ENCODE data around the gene ABCC4.
"Not testable (repeated sequence)": the region's sequence is repeated elsewhere in the genome, so short reads cannot be mapped to it uniquely, and the experiment has no call there.

ABCC4 gene

GRCh38 chr13:95193509-95194230 is 107.6 kb downstream of the ABCC4 start:
- H3K27me3 Mint-ChIP-seq = no peaks in the 10 kb centered on the region

DNA sequence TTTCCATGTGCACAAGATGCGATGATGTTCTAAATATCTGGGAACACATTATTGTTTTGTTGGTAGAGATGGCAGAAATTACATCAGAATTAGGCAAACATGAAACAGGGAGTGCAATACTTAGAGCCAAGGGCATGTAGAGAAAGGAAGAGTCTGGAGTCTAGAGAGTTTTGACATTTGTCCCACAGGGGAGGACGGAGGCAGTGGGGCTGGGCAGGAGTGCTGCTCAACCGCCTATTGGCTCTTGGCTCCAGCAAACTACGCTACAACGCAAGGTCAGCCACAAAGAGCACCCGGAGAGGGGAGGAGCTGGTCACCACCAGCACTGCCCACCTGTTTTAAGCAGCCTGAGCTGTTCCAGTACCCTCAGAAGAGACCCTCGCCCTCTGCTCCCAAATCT is 108.3 kb downstream of the ABCC4 start:
- Mint-ChIP-seq H3K9me3 (no peaks in the 10 kb centered on the region), H3K27ac (no peak overlapping the region), H3K36me3 (ENCODE audit: low read depth) (peaks cover 38% of the 10 kb centered on the region), H3K4me3 (no peak overlapping the region), H3K27me3 (no peaks in the 10 kb centered on the region), H3K4me1 (ENCODE audit: low read depth) (peaks cover 8% of the 10 kb centered on the region)
- no peak for DNase-seq

More at GRCh38 chr13:95193509-95194230, 107.6 kb downstream of the ABCC4 start:
- Mint-ChIP-seq H3K36me3 (ENCODE audit: low read depth) (peaks cover 40% of the 10 kb centered on the region), H3K27ac (no peak overlapping the region), H3K9me3 (no peaks in the 10 kb centered on the region), H3K4me1 (ENCODE audit: low read depth) (peaks cover 10% of the 10 kb centered on the region), H3K4me3 (no peak overlapping the region)
- DNase-seq = no peak

GRCh38 chr13:95192564-95192945 is 108.7 kb downstream of the ABCC4 start:
- not testable (repeated sequence) for H3K27me3 Mint-ChIP-seq; DNase-seq; H3K4me1 Mint-ChIP-seq (ENCODE audit: low read depth); H3K27ac Mint-ChIP-seq; H3K4me3 Mint-ChIP-seq; H3K9me3 Mint-ChIP-seq
- peaks cover 40% of the 10 kb centered on the region for H3K36me3 Mint-ChIP-seq (ENCODE audit: low read depth)

GRCh38 chr13:95191821-95192563 is 109.3 kb downstream of the ABCC4 start:
- H3K36me3 Mint-ChIP-seq (ENCODE audit: low read depth) = peaks cover 37% of the 10 kb centered on the region
- peak; percentile 79 for DNase-seq
- H3K4me1 Mint-ChIP-seq (ENCODE audit: low read depth) = peaks cover 8% of the 10 kb centered on the region
- H3K4me3 Mint-ChIP-seq = no peak overlapping the region
- no peaks in the 10 kb centered on the region for H3K9me3 Mint-ChIP-seq
- H3K27ac Mint-ChIP-seq = peak overlapping the region; percentile 18
- no peaks in the 10 kb centered on the region for H3K27me3 Mint-ChIP-seq

DNA sequence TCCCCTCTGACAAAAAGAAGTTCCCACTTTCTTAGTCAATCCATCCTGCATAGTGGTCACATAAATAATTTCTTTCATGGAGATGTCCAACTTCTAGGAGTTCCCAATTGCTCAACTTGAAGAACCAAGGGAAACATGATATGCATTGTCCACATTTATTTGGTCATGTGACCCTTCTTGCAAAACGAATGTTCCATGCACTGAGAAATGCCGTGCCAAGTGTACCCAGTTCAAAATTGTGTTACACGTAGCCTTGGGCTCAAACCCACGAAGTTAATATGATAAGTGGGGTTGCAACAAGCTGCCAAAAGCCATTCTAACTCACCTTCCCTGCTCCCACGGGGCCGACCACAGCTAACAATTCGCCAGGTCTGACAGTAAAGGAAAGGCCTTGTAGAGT is 113.1 kb downstream of the ABCC4 start:
- Mint-ChIP-seq H3K9me3 (no peaks in the 10 kb centered on the region), H3K4me3 (no peak overlapping the region), H3K27ac (no peak overlapping the region), H3K27me3 (no peaks in the 10 kb centered on the region), H3K4me1 (ENCODE audit: low read depth) (peaks cover 46% of the 10 kb centered on the region), H3K36me3 (ENCODE audit: low read depth) (peaks cover 54% of the 10 kb centered on the region)
- no peak for DNase-seq

GRCh38 chr13:95185851-95186250 is 115.4 kb downstream of the ABCC4 start:
- Mint-ChIP-seq H3K27me3 (no peaks in the 10 kb centered on the region), H3K4me1 (ENCODE audit: low read depth) (peaks cover 61% of the 10 kb centered on the region), H3K9me3 (no peaks in the 10 kb centered on the region), H3K36me3 (ENCODE audit: low read depth) (peaks cover 61% of the 10 kb centered on the region), H3K27ac (peak overlapping the region; percentile 90), H3K4me3 (peak overlapping the region; percentile 59)
- DNase-seq = no peak

DNA sequence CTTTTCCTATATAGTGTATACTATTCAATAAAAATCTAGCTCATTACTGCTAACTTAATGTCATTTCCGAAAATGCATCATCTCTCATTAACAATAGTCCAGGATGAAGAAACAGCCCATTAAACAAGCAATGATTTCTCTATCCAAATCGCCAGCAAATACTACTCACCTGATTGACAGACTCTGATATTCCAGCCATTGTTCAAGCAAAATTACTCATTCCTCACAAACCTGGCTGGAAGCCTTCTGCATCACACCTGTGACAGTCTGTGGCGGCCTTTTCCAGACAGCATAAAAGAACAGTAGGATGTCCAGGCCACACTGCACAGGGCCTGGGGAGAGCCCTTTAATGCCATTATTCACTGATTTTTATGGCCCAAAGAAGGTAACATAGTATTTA is 115.9 kb downstream of the ABCC4 start:
- H3K27me3 Mint-ChIP-seq = no peaks in the 10 kb centered on the region
- no peak overlapping the region for H3K4me3 Mint-ChIP-seq
- peaks cover 65% of the 10 kb centered on the region for H3K4me1 Mint-ChIP-seq (ENCODE audit: low read depth)
- H3K27ac Mint-ChIP-seq = peak overlapping the region; percentile 90
- peaks cover 4% of the 10 kb centered on the region for H3K9me3 Mint-ChIP-seq
- DNase-seq = no peak
- peaks cover 67% of the 10 kb centered on the region for H3K36me3 Mint-ChIP-seq (ENCODE audit: low read depth)

GRCh38 chr13:95184317-95184716 is 116.9 kb downstream of the ABCC4 start:
- peaks cover 77% of the 10 kb centered on the region for H3K36me3 Mint-ChIP-seq (ENCODE audit: low read depth)
- peaks cover 63% of the 10 kb centered on the region for H3K4me1 Mint-ChIP-seq (ENCODE audit: low read depth)

GRCh38 chr13:95182570-95183265 is 118.5 kb downstream of the ABCC4 start:
- H3K36me3 Mint-ChIP-seq (ENCODE audit: low read depth) = peaks cover 84% of the 10 kb centered on the region
- no peaks in the 10 kb centered on the region for H3K27me3 Mint-ChIP-seq
- H3K9me3 Mint-ChIP-seq = peaks cover 11% of the 10 kb centered on the region
- H3K27ac Mint-ChIP-seq = no peak overlapping the region
- no peak overlapping the region for H3K4me3 Mint-ChIP-seq
- H3K4me1 Mint-ChIP-seq (ENCODE audit: low read depth) = peaks cover 67% of the 10 kb centered on the region
- no peak for DNase-seq

More at GRCh38 chr13:95184317-95184716, 116.9 kb downstream of the ABCC4 start:
- H3K27me3 Mint-ChIP-seq = no peaks in the 10 kb centered on the region
- no peak overlapping the region for H3K4me3 Mint-ChIP-seq
- H3K9me3 Mint-ChIP-seq = peaks cover 9% of the 10 kb centered on the region
- DNase-seq = no peak
- H3K27ac Mint-ChIP-seq = peak overlapping the region; percentile 90

DNA sequence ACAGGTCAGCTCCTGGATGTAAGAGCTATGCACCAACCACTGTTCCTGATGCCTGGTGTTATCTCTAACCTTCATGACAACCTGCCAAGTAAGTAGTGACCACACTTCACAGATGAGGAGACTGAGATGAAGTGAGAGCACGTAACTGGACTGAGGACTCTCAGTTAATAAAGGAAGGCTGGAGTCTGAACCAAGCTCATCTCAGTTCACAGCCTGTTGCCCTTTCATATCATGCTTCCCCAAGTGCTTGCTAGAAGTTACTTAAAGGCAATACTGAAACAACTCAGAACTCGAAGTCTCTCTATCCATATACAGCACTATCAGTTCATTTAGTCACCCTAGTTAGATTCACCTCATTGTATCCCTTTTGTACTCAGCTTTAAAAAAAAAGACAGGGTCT is 119.7 kb downstream of the ABCC4 start:
- H3K27ac Mint-ChIP-seq = peak overlapping the region; percentile 57
- H3K9me3 Mint-ChIP-seq = peaks cover 11% of the 10 kb centered on the region
- peaks cover 73% of the 10 kb centered on the region for H3K4me1 Mint-ChIP-seq (ENCODE audit: low read depth)
- H3K36me3 Mint-ChIP-seq (ENCODE audit: low read depth) = peaks cover 88% of the 10 kb centered on the region
- DNase-seq = no peak
- no peak overlapping the region for H3K4me3 Mint-ChIP-seq
- H3K27me3 Mint-ChIP-seq = no peaks in the 10 kb centered on the region

DNA sequence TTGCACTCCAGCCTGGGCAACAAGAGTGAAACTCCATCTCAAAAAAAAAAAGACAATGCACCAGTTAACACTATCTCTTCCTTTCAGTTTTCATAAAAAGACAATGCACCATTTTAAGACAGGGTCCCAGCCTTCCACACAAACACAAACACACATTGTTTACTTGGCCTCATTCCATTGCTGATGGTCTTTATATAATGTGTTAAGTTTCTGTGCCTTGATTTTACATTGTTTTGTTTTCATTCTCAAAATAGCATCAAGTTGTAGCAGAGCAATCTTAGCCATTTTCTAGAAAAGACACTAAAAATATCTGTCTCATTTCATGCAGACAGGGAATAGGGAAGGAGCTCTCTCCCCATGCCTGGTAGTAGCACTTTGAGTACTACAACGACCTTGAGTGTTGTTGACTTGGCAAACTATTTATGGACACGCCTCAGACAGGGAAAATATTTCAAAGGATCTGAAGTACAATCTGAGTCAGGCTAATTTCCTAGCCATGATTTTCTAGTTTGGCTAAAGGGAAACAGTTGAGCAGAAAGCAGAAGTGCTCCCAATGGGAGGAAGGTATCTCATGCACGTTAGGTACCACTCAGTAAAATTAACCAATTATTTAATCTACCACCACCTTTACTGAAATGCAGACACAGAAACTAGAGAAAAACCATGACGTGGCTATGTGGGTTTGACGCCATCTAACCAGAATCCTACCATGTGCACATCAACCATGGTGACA is 120.6 kb downstream of the ABCC4 start:
- H3K9me3 Mint-ChIP-seq = peaks cover 11% of the 10 kb centered on the region
- H3K27ac Mint-ChIP-seq = no peak overlapping the region
- no peak for DNase-seq
- H3K27me3 Mint-ChIP-seq = no peaks in the 10 kb centered on the region
- H3K4me1 Mint-ChIP-seq (ENCODE audit: low read depth) = peaks cover 72% of the 10 kb centered on the region
- no peak overlapping the region for H3K4me3 Mint-ChIP-seq
- H3K36me3 Mint-ChIP-seq (ENCODE audit: low read depth) = peaks cover 85% of the 10 kb centered on the region

GRCh38 chr13:95176611-95177259 is 124.5 kb downstream of the ABCC4 start:
- peaks cover 44% of the 10 kb centered on the region for H3K4me1 Mint-ChIP-seq (ENCODE audit: low read depth)
- peaks cover 11% of the 10 kb centered on the region for H3K9me3 Mint-ChIP-seq
- H3K4me3 Mint-ChIP-seq = no peak overlapping the region
- H3K27ac Mint-ChIP-seq = peak overlapping the region; percentile 88
- peaks cover 91% of the 10 kb centered on the region for H3K36me3 Mint-ChIP-seq (ENCODE audit: low read depth)
- no peaks in the 10 kb centered on the region for H3K27me3 Mint-ChIP-seq
- no peak for DNase-seq

DNA sequence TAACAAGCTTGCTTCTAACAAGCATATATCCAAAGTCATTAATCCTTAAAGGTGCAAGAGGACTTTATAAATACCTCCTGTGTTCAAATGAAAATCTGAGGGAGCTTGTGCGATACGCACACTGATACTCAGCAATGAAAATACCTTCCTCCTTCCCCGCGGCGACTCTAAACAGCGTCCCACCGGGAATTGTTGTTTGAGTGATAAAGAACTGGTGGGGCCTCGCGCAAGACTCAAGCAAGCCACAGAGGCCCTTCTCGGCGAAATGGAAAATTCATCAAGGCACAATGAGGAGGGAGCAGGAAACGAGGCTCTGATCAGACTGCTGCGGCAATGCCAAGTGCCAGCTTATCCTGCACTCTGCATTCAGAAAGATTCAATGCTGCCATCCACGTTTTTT is 126.7 kb downstream of the ABCC4 start:
- Mint-ChIP-seq H3K27ac (no peak overlapping the region), H3K36me3 (ENCODE audit: low read depth) (peaks cover 91% of the 10 kb centered on the region), H3K27me3 (no peaks in the 10 kb centered on the region), H3K4me3 (no peak overlapping the region), H3K9me3 (peaks cover 2% of the 10 kb centered on the region), H3K4me1 (ENCODE audit: low read depth) (peaks cover 29% of the 10 kb centered on the region)
- DNase-seq = no peak

- H3K4me1 Mint-ChIP-seq (ENCODE audit: low read depth) = no peaks in the 10 kb centered on the region
- DNase-seq = no peak
Measured at GRCh38 chr13:95168191-95168590, 133.1 kb downstream of the ABCC4 start.

More at GRCh38 chr13:95168191-95168590, 133.1 kb downstream of the ABCC4 start:
- no peaks in the 10 kb centered on the region for H3K9me3 Mint-ChIP-seq
- H3K27ac Mint-ChIP-seq = no peak overlapping the region
- H3K36me3 Mint-ChIP-seq (ENCODE audit: low read depth) = peaks cover 93% of the 10 kb centered on the region
- H3K4me3 Mint-ChIP-seq = no peak overlapping the region
- H3K27me3 Mint-ChIP-seq = no peaks in the 10 kb centered on the region
